Gastroesophageal sphincter (tissue), 4 donors: ENCODE measurements around the gene HNRNPCL2. TPM values are rescaled to one million over a fixed set of nuclear protein-coding genes. Genes with fewer than 3 reads are reported as not detected.
"Not testable (repeated sequence)": the region's sequence is repeated elsewhere in the genome, so short reads cannot be mapped to it uniquely, and the experiment has no call there.

ENCODE experiments used
- ATAC-seq: fragments of 150-250 bp; one replicate; pipeline ENCODE4 v1.9.1; 2016; ENCODE audit warnings: mild to moderate bottlenecking, moderate library complexity
- H3K27ac ChIP-seq, 4 donors: fragments of 200-600 bp; sonication (generic) in 3 of 4; 1 replicate in 3 of 4; 2 replicates in 1 of 4; pipeline ENCODE4 v1.5.1; 2016 to 2019
- H3K27me3 ChIP-seq: fragments of 200-600 bp; sonication (generic); one replicate; pipeline ENCODE4 v1.5.1; 2019
- H3K36me3 ChIP-seq, 2 donors: fragments of 200-600 bp; sonication (generic); one replicate each; pipeline ENCODE4 v1.5.1; 2019; ENCODE audit warnings: control low read depth in 1 of 2
- H3K4me1 ChIP-seq, 3 donors: fragments of 200-600 bp; sonication (generic); 1 replicate in 2 of 3; 2 replicates in 1 of 3; pipeline ENCODE4 v1.5.1; 2016 to 2019; ENCODE audit warnings: control low read depth in 2 of 3
- H3K4me3 ChIP-seq, 2 donors: fragments of 200-600 bp; sonication (generic); one replicate each; pipeline ENCODE4 v1.5.1; 2019; ENCODE audit warnings: mild to moderate bottlenecking in 1 of 2, moderate library complexity in 1 of 2
- H3K9me3 ChIP-seq, 3 donors: fragments of 200-600 bp; sonication (generic); one replicate each; pipeline ENCODE4 v1.5.1; 2017 to 2019; ENCODE audit warnings: control low read depth in 2 of 3
- WGBS, 2 donors: methylation state at CpG; one replicate each; pipeline ENCODE4 v1.1.5; 2018; ENCODE audit warnings: low coverage in 1 of 2; 5-methylcytosine and 5-hydroxymethylcytosine counted together
- total RNA-seq, 4 donors: library from RNA; depleted of rRNA; stranded (reverse); fragments of >200 nt; gene quantifications; one replicate each; pipeline ENCODE4 v1.1.0, GENCODE V29; 2016

Gene HNRNPCL2
- not detected for total RNA-seq

DNA sequence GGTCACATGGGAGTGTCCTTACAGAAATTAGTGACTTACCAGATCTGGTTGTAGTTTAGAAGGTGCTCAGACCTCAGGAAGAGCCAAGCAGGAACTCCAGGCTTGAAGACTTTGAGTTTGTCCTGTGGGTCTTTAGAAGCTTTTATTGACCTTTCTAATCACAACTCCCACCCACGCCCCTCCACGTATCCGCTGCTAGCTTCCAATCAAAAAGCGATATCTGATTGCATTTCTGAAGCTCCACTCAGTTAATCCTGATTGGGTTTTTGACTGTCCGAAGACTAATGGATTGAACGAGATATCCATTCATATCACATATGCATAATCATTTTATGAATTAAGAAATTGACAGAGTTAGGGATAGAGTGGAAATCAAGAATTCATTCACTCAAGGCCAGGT, at the start of gene HNRNPCL2:
Gene HNRNPCL2 (minus strand): TSS at position 101 of the 400 bp plus-strand sequence. CDS start 454 bp downstream, outside the sequence.
- not testable (repeated sequence) for H3K4me1 ChIP-seq, H3K36me3 ChIP-seq, H3K9me3 ChIP-seq, ATAC-seq, H3K27ac ChIP-seq, H3K4me3 ChIP-seq
- 86 to 100% methylated on average over 2 to 6 of the region's 6 CpGs for WGBS, 2 donors
- H3K27me3 ChIP-seq = peaks cover 25% of the 10 kb centered on the region

GRCh38 chr1:13165531-13165930, 48.9 kb upstream of the HNRNPCL2 start, which contains the start of gene HNRNPCL4:
TSS of gene HNRNPCL4 (minus strand) at chr1:13165631. CDS start at chr1:13165467, 164 bp downstream.
- H3K27ac ChIP-seq, H3K4me3 ChIP-seq, ATAC-seq, H3K9me3 ChIP-seq, H3K4me1 ChIP-seq, H3K36me3 ChIP-seq, H3K27me3 ChIP-seq: not testable (repeated sequence)
- no CpG with 5 or more reads among the region's 8 CpGs for WGBS, 2 donors

DNA sequence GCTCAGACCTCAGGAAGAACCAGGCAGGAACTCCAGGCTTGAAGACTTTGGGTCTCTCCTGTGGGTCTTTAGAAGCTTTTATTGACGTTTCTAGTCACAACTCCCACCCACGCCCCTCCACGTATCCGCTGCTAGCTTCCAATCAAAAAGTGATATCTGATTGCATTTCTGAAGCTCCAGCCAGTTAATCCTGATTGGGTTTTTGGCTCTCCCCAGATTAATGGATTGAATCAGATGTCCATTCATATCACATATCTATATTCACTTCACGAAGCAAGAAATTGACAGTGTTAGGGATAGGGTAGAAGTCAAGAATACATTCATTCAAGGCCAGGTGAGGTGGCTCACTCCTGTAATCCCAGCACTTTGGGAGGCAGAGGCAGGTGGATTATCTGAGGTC, 39.3 kb upstream of the HNRNPCL2 start, which contains the start of gene PRAMEF26:
Gene PRAMEF26 (minus strand): TSS at position 101 of the 400 bp plus-strand sequence. CDS start 2,914 bp downstream, outside the sequence.
- not testable (repeated sequence) for H3K36me3 ChIP-seq, H3K27me3 ChIP-seq, H3K4me1 ChIP-seq, H3K4me3 ChIP-seq, H3K27ac ChIP-seq, ATAC-seq, H3K9me3 ChIP-seq
- WGBS, 2 donors = no CpG with 5 or more reads among the region's 5 CpGs

DNA sequence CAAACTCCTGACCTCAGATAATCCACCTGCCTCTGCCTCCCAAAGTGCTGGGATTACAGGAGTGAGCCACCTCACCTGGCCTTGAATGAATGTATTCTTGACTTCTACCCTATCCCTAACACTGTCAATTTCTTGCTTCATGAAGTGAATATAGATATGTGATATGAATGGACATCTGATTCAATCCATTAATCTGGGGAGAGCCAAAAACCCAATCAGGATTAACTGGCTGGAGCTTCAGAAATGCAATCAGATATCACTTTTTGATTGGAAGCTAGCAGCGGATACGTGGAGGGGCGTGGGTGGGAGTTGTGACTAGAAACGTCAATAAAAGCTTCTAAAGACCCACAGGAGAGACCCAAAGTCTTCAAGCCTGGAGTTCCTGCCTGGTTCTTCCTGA, 46.2 kb downstream of the HNRNPCL2 start, which contains the start of gene PRAMEF25:
Gene PRAMEF25 (plus strand): TSS at position 301 of the 400 bp plus-strand sequence. CDS start 2,920 bp downstream, outside the sequence.
- WGBS, 2 donors = no CpG with 5 or more reads among the region's 4 CpGs
- H3K9me3 ChIP-seq, ATAC-seq: not testable (repeated sequence)

More for the DNA sequence above, 46.2 kb downstream of the HNRNPCL2 start, which contains the start of gene PRAMEF25:
- not testable (repeated sequence) for H3K27me3 ChIP-seq, H3K4me3 ChIP-seq, H3K27ac ChIP-seq, H3K36me3 ChIP-seq, H3K4me1 ChIP-seq

Other genes with a start within 250 kb of the HNRNPCL2 start
- not detected for gene PRAMEF4, start 230.7 kb downstream of the HNRNPCL2 start, total RNA-seq
- gene PRAMEF10, start 218.6 kb downstream of the HNRNPCL2 start, total RNA-seq = not detected
- not detected for gene PRAMEF7, start 200.2 kb downstream of the HNRNPCL2 start, total RNA-seq
- not detected for gene PRAMEF6, start 169.3 kb downstream of the HNRNPCL2 start, total RNA-seq
- not detected for gene PRAMEF27, start 60.3 kb downstream of the HNRNPCL2 start, total RNA-seq
- gene HNRNPCL3, start 56.1 kb downstream of the HNRNPCL2 start, total RNA-seq = not detected
- gene PRAMEF25, start 46.1 kb downstream of the HNRNPCL2 start, total RNA-seq = not detected
- gene PRAMEF26, start 39.2 kb upstream of the HNRNPCL2 start, total RNA-seq = not detected
- gene HNRNPCL4, start 48.8 kb upstream of the HNRNPCL2 start, total RNA-seq = not detected
- not detected for gene PRAMEF9, start 55.0 kb upstream of the HNRNPCL2 start, total RNA-seq
- not detected for gene PRAMEF13, start 84.6 kb upstream of the HNRNPCL2 start, total RNA-seq
- gene PRAMEF18, start 109.3 kb upstream of the HNRNPCL2 start, total RNA-seq = not detected
- gene PRAMEF5, start 137.3 kb upstream of the HNRNPCL2 start, total RNA-seq = not detected
- not detected for gene PRAMEF8, start 168.3 kb upstream of the HNRNPCL2 start, total RNA-seq
- gene PRAMEF33, start 186.7 kb upstream of the HNRNPCL2 start, total RNA-seq = not detected
- gene PRAMEF15, start 198.7 kb upstream of the HNRNPCL2 start, total RNA-seq = not detected
- not detected for gene PRAMEF14, start 230.3 kb upstream of the HNRNPCL2 start, total RNA-seq